Stimulated activated CD4-positive, alpha-beta T cell treated with anti-CD3 and anti-CD28 coated beads, Interleukin-1b, Interleukin-23, amount 100 ng/mL, for 48 hours (primary cell): ENCODE measurements around the gene PRELID3B.

ENCODE experiments used
- DNase-seq: peaks from one replicate; pipeline ENCODE4 v3.0.0-alpha.2; 2020

PRELID3B gene

GRCh38 chr20:59006864-59007664 lies 35.5 kb downstream of the PRELID3B start, which contains the start of gene CTSZ:
CTSZ (minus strand) TSS chr20:59007254; CDS start chr20:59007128, 126 bp downstream.
- peak; percentile 36 for DNase-seq

DNA sequence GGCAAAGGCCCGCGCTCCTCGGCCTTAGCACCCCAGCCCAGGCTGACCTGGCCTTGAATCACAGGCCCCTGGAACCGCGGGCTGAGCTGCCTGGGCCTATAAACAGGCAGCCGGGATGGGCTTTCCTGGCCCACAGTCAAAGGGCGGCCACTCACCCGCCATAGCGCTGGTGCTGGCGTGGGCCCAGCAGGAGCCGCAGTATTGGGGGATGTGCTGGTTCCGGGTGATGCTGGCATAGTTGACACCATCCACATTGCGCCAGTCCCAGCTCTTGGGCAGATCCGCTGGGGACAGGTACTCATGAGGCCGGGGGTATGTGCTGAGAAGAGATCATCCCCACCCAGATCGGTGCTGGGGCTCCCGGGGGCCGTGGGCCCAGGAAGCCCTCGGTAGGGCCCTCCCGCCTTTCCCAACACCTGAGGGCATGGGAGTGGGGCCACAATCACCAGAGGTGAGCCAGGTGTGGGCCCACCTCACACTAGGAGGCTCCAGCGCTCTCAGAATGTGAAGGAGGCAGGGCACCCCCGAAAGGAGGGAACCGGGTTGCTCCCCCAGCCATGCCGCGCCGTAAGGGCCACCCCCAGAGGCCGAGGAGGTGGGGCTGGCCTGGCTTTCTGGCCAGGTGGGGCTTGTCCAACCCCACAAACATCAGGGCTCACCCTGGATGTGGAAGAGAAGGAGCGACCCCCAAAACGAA lies 36.3 kb downstream of the PRELID3B start:
- no peak for DNase-seq

GRCh38 chr20:59005523-59006166 lies 36.9 kb downstream of the PRELID3B start:
- no peak for DNase-seq

DNA sequence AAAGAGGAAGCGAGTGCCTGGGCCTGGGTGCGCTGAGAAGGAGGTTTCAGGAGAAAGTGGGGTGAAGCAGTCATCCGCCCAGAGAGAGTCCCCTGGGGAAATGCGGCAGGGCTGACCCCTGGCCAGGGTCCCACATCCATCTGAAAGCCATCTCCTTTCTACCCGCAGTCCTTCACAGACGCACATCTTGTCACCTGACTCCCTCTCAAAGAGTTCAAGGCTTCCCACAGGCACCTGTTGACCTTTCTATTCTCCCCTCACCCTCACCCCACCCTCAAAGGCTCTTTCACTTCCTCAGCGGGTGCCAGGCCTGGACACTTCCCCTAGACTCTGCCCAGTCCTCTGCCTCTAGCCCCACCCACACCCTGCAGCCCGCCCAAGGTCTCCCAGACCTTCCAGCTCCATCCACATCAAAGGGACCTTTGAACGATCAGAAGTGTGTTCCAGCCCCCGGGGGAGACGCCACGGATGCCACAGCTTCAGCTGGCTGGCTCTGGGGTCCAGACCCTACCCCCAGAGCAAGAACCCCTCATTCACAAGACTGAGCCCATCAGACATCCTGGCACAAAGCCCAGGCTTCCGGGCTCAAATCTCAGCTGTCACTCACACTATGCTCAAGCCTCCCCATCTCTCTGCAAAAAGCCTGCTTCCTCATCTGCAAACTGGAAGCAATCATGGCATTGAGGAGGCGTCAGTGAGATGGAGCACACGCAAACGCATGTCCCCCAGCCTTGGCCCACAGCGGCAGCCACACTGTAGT lies 37.6 kb downstream of the PRELID3B start:
- DNase-seq: peak; percentile 26

DNA sequence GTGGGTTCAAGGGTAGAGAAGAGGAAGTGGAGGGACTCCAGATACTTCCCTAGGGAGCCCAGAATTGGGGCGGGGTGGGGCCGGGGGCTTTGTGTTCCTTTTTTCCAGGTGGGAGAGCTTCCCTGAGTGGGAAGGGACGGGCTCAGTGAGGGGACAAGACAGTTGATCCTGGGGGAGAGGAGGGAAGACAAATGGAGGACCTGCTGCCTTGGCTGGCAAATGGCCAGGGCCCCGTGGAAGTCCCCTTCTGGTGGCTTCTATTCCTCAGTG lies 38.2 kb downstream of the PRELID3B start:
- peak; percentile 50 for DNase-seq

DNA sequence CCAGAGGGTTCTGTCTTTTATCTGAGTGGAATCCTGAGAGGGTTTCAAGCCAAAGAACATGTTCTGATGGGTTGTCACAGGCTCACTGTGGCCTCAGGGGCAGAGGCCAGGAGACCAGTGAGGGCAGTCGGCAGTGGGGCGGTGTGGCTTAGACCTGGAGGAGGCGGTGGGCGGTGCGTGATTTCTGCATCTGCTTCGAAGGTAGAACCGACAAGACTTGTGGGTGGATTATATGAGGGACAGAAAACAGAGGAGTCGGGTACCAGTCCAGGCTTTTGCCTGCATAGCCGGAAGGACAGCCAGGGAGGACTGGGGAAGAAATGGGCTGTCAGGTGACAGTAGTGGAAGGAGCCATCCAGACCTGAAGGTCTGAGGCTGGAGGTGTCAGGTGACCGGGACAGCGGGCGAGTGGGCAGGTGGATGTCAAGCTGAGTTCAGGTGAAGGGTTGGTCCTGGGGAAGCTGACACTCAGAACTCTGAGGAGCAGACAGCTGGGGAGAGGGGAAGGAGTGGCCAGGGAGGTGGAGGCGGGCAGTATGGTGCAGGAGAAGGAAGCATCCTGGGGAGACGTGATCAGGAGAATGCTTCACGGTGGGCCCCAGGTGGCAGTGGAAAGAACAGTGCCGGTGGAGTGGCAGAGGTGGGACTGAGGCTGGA lies 38.6 kb downstream of the PRELID3B start:
- DNase-seq: no peak

GRCh38 chr20:59002874-59003399 lies 39.6 kb downstream of the PRELID3B start:
- no peak for DNase-seq

GRCh38 chr20:59002388-59002787 lies 40.2 kb downstream of the PRELID3B start:
- no peak for DNase-seq

DNA sequence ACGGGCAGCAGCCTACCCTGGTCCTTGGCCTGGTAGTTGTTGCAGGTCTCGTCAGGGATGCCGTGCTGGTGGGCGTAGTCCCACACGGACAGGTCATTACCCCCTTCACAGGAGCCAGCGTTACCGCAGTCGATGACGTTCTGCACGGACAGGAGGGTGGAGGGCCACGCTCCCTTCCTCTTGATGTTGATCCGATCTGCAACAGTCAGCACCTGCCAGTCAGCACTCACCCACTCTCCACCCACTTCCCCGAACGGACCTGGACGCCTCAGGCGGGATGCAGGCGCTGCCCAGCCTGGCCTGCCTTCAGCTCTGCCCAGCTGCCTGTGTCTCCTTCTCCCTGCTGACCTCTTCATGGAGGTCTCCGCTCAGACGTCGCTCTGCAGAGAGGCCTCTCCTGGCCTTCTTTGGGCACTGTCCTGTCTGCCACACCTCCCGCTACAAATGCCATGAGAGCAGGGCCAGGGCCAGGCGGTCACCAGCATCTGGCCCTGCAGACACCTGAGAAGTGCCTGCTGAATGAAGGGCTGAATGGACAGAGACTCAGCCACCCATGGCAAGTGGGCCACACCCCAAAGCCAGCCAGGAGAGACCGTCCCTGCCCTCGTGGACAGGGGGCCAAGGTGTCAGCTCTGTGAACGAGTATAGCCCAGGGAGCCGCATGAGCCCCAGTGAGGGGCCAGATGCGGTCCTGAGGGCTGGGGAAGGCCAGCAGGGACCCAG lies 41.0 kb downstream of the PRELID3B start:
- no peak for DNase-seq

DNA sequence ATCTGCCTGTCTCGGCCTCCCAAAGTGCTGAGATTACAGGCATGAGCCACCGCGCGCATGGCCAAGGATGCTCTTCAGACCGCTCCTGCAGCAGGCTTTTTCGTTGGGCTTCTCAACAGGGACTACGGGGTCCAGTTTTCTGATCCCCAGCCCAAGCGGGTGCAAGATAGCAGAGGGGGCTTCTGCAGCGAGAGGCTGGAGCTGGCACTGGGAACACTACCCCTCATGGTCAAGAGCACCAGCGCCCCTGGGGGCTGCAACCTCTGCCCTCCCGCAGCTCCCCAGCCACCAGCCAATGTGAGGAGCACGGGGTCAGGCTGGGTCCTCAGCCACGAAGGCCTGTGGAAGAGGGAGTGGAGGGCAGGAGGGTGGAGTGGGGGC lies 41.5 kb downstream of the PRELID3B start:
- no peak for DNase-seq

- DNase-seq: no peak
These were observed 42.3 kb downstream of the PRELID3B start for GRCh38 chr20:59000326-59000725.

- DNase-seq: no peak
These were observed 43.9 kb downstream of the PRELID3B start for GRCh38 chr20:58998656-58999055.

- no peak for DNase-seq
These were observed 45.3 kb downstream of the PRELID3B start for GRCh38 chr20:58997141-58997770.

DNA sequence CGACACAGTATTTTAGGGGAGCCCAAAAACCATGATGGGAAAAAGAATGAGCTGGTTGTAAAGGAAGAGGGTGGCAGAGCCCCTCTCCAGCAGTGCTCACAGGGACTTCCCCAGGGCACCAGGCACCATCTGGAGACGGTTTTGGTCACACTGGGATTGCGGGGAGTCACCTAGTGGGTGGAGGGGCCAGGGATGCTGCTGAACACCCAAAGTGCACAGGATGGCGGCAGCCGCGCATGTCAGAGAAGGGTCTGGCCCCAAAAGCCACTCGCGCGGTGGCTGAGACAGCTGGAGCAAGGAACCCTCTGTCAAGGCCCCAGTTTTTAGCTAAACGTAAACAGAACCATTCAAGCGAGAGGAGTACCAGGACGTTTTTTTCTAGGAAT lies 46.4 kb downstream of the PRELID3B start:
- DNase-seq: no peak

DNA sequence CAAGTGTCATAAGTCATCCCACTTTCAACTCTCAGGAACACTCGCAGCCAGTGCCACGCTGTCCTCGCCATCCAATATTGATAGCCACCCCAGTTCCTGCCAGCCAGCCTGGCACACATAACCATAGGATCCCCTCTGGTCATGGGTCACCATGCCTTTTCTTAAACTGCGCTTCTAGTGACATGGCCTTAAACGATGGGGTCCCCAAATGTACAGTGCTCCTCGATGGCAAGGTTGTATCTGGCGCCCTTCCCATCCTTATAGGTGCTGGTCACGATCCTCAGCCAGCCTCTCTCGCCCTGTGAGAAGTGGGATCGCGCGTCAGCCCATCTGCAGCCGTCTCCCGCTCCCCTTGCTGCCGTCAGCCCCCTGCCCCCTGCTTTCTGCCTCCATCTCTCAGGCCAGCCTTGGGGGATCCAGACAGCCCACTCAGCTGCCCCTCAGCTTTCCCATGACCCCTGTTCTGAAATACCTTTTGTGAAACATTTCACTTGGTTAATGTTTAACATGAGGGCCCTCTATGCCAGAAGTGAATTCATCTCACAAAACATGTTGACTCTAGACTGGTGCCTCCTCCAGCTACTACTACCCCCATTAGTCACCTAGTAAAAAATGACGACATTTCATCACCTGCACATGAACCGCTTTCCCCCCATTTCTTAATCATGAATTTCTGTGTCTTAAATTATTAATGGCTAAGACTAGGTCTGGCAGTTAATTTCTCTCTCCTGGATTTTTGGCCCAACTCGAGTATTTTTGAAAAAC lies 46.9 kb downstream of the PRELID3B start:
- no peak for DNase-seq

- DNase-seq: no peak
These were observed 48.0 kb downstream of the PRELID3B start for GRCh38 chr20:58994390-58995159.

DNA sequence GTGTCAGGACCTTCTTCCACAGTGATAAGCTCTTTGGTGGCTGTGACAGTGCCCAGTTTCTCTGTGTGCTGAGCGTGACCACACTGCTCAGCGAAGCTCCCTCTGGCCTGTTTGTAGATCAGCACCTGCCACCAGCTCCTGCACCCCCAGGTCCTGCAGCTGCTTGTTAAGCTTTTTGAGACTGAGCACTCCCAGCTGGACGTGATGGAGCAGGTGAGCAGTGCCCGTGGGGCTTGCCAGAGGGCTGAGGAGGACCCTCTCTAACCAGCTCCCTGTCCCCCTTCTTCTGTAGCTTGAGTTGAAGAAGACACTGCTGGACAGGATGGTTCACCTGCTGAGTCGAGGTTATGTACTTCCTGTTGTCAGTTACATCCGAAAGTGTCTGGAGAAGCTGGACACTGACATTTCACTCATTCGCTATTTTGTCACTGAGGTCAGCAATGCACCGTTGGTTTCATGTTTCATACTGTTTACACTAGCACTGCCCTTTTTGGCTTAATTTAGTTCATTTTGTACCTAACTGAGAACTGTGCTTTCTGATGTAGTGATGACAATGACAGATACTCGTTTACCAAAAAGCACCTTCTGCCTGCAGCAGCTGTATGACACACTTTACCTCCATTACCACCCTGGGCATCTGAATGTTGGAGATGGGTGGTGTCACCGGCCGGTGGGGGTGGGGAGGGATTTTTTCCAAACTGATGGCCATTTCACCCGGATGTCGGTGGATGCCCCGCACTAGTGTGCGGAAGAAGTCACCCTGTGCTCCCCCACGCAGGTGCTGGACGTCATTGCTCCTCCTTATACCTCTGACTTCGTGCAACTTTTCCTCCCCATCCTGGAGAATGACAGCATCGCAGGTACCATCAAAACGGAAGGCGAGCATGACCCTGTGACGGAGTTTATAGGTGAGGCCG lies 49.0 kb downstream of the PRELID3B start:
- no peak for DNase-seq

GRCh38 chr20:58992911-58993310 lies 49.7 kb downstream of the PRELID3B start:
- no peak for DNase-seq

DNA sequence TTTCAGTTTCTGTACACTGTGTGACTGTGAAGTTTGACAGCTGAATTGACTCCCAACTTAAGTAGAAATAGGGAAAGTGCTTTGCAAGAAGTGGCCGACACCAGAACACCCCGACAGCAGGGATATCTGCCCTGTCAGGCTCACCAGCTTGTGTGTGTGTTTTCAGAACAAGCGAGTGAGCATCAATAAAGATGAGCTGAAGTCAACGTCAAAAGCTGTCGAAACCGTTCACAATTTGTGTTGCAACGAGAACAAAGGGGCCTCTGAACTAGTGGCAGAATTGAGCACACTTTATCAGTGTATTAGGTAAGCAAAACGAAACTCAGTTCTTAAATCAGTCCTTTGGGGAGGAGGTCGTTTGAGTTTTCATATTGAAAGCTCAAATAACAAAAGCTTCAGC lies 50.9 kb downstream of the PRELID3B start:
- DNase-seq: no peak
